ENCODE measurements around the gene ELN.

DNA sequence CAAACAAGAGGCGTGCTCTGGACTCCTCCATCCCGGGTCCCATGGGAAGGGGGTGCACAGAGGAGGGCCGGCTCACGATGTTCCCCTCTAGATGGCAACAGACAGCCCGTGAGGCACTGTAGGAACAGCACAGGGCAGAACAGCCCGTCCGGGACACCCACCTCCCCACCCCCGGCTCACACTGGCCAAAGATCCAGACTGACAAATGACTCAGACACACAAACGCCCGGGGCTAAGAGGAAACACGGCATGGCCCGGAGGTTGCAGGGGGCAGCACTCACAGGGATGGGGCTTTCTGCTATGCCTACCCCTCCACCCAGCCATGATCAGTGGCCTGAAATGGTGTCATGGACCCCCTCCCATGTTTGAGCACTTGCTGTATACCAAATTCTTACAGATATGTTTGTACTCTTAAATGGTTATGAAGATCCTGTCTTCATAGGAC is 4.9 kb upstream of the ELN start:
- TF ChIP-seq, protein P1, sequence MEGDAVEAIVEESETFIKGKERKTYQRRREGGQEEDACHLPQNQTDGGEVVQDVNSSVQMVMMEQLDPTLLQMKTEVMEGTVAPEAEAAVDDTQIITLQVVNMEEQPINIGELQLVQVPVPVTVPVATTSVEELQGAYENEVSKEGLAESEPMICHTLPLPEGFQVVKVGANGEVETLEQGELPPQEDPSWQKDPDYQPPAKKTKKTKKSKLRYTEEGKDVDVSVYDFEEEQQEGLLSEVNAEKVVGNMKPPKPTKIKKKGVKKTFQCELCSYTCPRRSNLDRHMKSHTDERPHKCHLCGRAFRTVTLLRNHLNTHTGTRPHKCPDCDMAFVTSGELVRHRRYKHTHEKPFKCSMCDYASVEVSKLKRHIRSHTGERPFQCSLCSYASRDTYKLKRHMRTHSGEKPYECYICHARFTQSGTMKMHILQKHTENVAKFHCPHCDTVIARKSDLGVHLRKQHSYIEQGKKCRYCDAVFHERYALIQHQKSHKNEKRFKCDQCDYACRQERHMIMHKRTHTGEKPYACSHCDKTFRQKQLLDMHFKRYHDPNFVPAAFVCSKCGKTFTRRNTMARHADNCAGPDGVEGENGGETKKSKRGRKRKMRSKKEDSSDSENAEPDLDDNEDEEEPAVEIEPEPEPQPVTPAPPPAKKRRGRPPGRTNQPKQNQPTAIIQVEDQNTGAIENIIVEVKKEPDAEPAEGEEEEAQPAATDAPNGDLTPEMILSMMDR (IDR thresholded peaks at IDR 0.05) = no peak
- TF ChIP-seq POLR2A (IDR thresholded peaks at IDR 0.05) = no peak
